Heart left ventricle (tissue), 16 donors: ENCODE data around the gene CRADD. TPM values are rescaled to one million over a fixed set of nuclear protein-coding genes. Genes with fewer than 3 reads are reported as not detected.

Experiments
- ATAC-seq, 4 donors: fragments of 200-7000 bp; cut with Tn5 transposase; one replicate each; pipeline ENCODE4 v1.9.1; 2020 to 2022; ENCODE audit warnings: moderate library complexity in 4 of 4, mild to moderate bottlenecking in 3 of 4, moderate number of reproducible peaks in 1 of 4
- DNase-seq, 5 donors: peaks; one replicate each; pipeline ENCODE4 v3.0.0-alpha.2; 2020
- H3K27ac ChIP-seq, 12 donors: fragments of 200-600 bp; sonication (generic) in 4 of 12; one replicate each; pipeline versions ENCODE4 v1.5.0 to v1.8.0; 2016 to 2022; ENCODE audit warnings: mild to moderate bottlenecking in 2 of 12
- H3K27me3 ChIP-seq, 9 donors: fragments of 200-600 bp; sonication (generic) in 2 of 9; one replicate each; pipeline versions ENCODE4 v1.5.1 to v1.8.0; 2016 to 2022; ENCODE audit warnings: mild to moderate bottlenecking in 3 of 9
- H3K36me3 ChIP-seq, 9 donors: fragments of 200-600 bp; sonication (generic) in 2 of 9; one replicate each; pipeline versions ENCODE4 v1.5.0 to v1.8.0; 2018 to 2022; ENCODE audit warnings: mild to moderate bottlenecking in 2 of 9
- H3K4me1 ChIP-seq, 12 donors: fragments of 200-600 bp; sonication (generic) in 4 of 12; one replicate each; pipeline versions ENCODE4 v1.5.0 to v1.8.0; 2016 to 2022; ENCODE audit warnings: mild to moderate bottlenecking in 3 of 12
- H3K4me3 ChIP-seq, 12 donors: fragments of 200-600 bp; sonication (generic) in 4 of 12; one replicate each; pipeline versions ENCODE4 v1.5.0 to v1.8.0; 2017 to 2022; ENCODE audit warnings: mild to moderate bottlenecking in 9 of 12, moderate library complexity in 4 of 12
- H3K9me3 ChIP-seq, 12 donors: fragments of 200-600 bp; sonication (generic) in 4 of 12; one replicate each; pipeline versions ENCODE4 v1.5.0 to v1.8.0; 2016 to 2022; ENCODE audit warnings: mild to moderate bottlenecking in 1 of 12
- POLR2A ChIP-seq, 2 donors: fragments of 450-650 bp; IDR thresholded peaks; one replicate each; pipeline ENCODE4 v1.6.1; 2017; ENCODE audit warnings: antibody characterized with exemption in 2 of 2, mild to moderate bottlenecking in 2 of 2, moderate library complexity in 2 of 2
- WGBS, 4 donors: extraction: QIAGEN DNeasy Blood & Tissue Kit in 2 of 4; methylation state at CpG; one replicate each; pipeline versions ENCODE4 v1.1.5 to v1.1.7; 2013 to 2018; 5-methylcytosine and 5-hydroxymethylcytosine counted together
- intact Hi-C, 10 donors: fragments of 100-400 bp; cut with DNase I; formaldehyde crosslinking; loops; one replicate each; pipeline versions ENCODE4 v1.11.1 to v1.14.2; 2022
- polyA plus RNA-seq, 2 donors: library from polyadenylated mRNA; stranded (reverse); fragments of 200-250 nt; gene quantifications; one replicate each; pipeline ENCODE4 v1.2.3, GENCODE V29; 2013
- total RNA-seq, 9 donors: library from RNA; depleted of rRNA in 2 of 9; stranded (reverse); fragments of >200 nt in 2 of 9; fragmentation: NEBNext Ultra II Directional in 3 of 9; extraction: Animal tissue kit (Norgen Biotek cat#: 25700) in 3 of 9; gene quantifications; one replicate each; pipeline versions ENCODE4 v1.1.0 to v1.2.4, GENCODE V29; 2016 to 2023
- TF ChIP-seq, protein P1 (sequence below), 12 donors: fragments of 200-600 bp; sonication (generic) in 4 of 12; IDR thresholded peaks; one replicate each; pipeline versions ENCODE4 v1.5.0 to v1.8.0; 2018 to 2022; ENCODE audit warnings: antibody characterized with exemption in 12 of 12, mild to moderate bottlenecking in 5 of 12
- donor health status: ischemic (EF 13 %, LVEDD 7.1; RV severe dilation, severe dysfunction).
- donor health status: healthy with polysubstance abuse.
- donor health status: DM: no; HTN: yes; CAD: no.
- donor health status: DM: no; HTN: no; CAD: no.
- donor health status: ischemic (EF 25% LVEDD 6.9; RV normal size, moderate dysfunction).
- donor health status: ischemic (EF 25% LVEDD 5.7; RV mildly dilated, moderate dysfunction).
- donor health status: healthy.
- donor health status: DM: yes; HTN: yes; CAD: no.
- donor health status: ischemic (EF 35%, LVEDD 5.7; RV mildly dilated, moderate dysfunction).
- donor health status: nonischemic (EF 11% LVEDD 7.7; RV severe dilation, severe dysfunction).
- donor health status: DM: yes; HTN: yes; CAD: no.
- donor health status: PGD.
- donor health status: ischemic (EF 29% LVEDD 5.4; RV normal size, mild dysfunction).
- donor health status: nonischemic (EF 23%, LVEDD 6.1; RV moderate dilation, normal function).

CRADD gene
- total and polyA plus RNA-seq, 11 donors, result 11.0 to 100 (median 44.5) TPM

DNA sequence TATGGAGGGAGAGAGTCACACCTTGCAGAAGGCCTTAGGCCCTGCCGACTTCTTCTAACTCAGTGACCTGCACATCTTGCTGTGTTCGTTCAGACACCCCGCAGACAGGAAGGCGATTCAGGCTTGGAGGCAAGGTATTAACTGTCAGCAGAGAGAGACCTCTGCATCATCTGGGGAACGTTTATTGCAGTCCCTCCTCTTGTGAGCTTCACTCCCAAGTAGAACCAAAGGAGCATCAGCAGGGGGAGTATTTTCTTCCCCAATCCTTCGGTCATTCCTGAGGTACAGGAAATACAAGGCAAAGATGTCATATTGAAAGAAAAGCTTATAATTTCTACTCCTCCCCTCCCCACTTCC is 217.9 kb downstream of the CRADD start:
- no peak for DNase-seq
- Histone ChIP-seq H3K36me3 (no peaks in the 10 kb centered on the region), H3K27me3 (no peaks in the 10 kb centered on the region), H3K4me1 (peaks cover 10 to 50% (median 36%) of the 10 kb centered on the region in 12 donors), H3K4me3 (peak overlapping the region in 8 of 12 donors; percentile 4 to 41 (median 22)), H3K9me3 (no peaks in the 10 kb centered on the region), H3K27ac (peak overlapping the region; percentile 79 to 90 (median 86))
- no peak for TF ChIP-seq POLR2A (IDR thresholded peaks at IDR 0.05)
- TF ChIP-seq, protein P1, sequence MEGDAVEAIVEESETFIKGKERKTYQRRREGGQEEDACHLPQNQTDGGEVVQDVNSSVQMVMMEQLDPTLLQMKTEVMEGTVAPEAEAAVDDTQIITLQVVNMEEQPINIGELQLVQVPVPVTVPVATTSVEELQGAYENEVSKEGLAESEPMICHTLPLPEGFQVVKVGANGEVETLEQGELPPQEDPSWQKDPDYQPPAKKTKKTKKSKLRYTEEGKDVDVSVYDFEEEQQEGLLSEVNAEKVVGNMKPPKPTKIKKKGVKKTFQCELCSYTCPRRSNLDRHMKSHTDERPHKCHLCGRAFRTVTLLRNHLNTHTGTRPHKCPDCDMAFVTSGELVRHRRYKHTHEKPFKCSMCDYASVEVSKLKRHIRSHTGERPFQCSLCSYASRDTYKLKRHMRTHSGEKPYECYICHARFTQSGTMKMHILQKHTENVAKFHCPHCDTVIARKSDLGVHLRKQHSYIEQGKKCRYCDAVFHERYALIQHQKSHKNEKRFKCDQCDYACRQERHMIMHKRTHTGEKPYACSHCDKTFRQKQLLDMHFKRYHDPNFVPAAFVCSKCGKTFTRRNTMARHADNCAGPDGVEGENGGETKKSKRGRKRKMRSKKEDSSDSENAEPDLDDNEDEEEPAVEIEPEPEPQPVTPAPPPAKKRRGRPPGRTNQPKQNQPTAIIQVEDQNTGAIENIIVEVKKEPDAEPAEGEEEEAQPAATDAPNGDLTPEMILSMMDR (IDR thresholded peaks at IDR 0.05), result peak in 5 of 12 donors; percentile 13 to 26 (median 15)
- WGBS, 4 donors, result 11 to 24% (median 16%) methylated on average over 6 of the region's 6 CpGs
- ATAC-seq, result no peak
- intact Hi-C loops, result loop anchor here in 9 of 10 donors (2.0 to 10.0 kb wide), 19 partner anchors 60 to 330 kb away; partner anchors contain the start of genes CRADD (in 3 of the 9) and SOCS2 (in 3 of the 9)

DNA sequence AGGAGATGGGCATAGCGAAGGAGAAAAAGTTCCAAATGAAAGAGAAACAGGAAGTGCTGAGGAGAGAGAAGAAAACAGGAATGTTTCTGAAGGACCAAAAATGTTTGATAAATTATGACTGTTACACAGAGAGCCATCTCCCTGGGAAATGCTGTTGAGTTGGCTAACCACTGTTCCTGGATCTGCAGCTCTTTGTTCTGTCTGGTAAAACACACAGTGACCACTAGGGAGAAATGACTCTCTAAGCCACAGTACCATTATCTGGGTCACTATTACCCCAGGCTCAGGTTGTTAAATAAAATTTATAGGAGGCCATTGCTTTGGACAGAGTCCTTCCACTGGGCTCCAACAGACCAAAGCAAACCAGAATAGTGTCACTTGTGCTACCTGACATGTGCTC is 219.3 kb downstream of the CRADD start:
- Histone ChIP-seq H3K27ac (peak overlapping the region in 1 of 12 donors; percentile 84), H3K4me1 (peaks cover 10 to 50% (median 36%) of the 10 kb centered on the region in 12 donors), H3K36me3 (no peaks in the 10 kb centered on the region), H3K27me3 (no peaks in the 10 kb centered on the region), H3K4me3 (no peak overlapping the region), H3K9me3 (no peaks in the 10 kb centered on the region)
- ATAC-seq, result no peak
- 81 to 98% (median 94%) methylated on average over 1 of the region's 1 CpG for WGBS, 4 donors
- intact Hi-C loops, result loop anchor here in 9 of 10 donors (5.0 to 10.0 kb wide), 16 partner anchors 62 to 332 kb away; partner anchors contain the start of genes CRADD (in 3 of the 9) and SOCS2 (in 3 of the 9)
- DNase-seq, result no peak
- TF ChIP-seq POLR2A (IDR thresholded peaks at IDR 0.05), result no peak
- TF ChIP-seq, protein P1 (IDR thresholded peaks at IDR 0.05), result peak in 4 of 12 donors; percentile 5 to 26 (median 22)

DNA sequence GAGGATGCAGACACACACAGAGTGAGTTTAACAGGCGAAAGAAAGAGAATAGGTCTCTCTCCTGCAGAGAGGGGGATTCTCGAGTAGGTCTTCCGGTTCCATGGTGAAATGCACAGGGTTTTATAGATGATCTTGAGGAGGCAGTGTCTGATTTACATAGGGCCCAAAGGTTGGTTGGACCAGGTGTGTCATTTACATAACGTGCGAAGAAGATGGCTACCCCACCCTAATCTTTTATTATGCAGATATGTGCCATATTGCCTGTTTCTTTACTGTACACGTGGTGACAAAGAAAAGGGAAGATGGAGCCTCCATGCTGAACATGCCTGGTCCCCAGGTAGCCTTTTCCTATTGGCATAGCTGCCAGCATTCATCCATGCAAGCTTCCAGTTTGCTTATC is 219.8 kb downstream of the CRADD start:
- DNase-seq (no peak), ATAC-seq (no peak)
- intact Hi-C loops, result loop anchor here in 9 of 10 donors (5.0 to 10.0 kb wide), 16 partner anchors 62 to 332 kb away; partner anchors contain the start of genes CRADD (in 3 of the 9) and SOCS2 (in 3 of the 9)
- peaks cover 10 to 50% (median 36%) of the 10 kb centered on the region in 12 donors for H3K4me1 ChIP-seq
- no peak for TF ChIP-seq POLR2A (IDR thresholded peaks at IDR 0.05)
- TF ChIP-seq, protein P1 (IDR thresholded peaks at IDR 0.05), result no peak
- no peaks in the 10 kb centered on the region for H3K27me3 ChIP-seq
- H3K4me3 ChIP-seq, result no peak overlapping the region
- H3K9me3 ChIP-seq, result peaks cover 0 to 4% (median 0%) of the 10 kb centered on the region in 12 donors
- no peak overlapping the region for H3K27ac ChIP-seq
- H3K36me3 ChIP-seq, result no peaks in the 10 kb centered on the region
- 93 to 94% (median 94%) methylated on average over 6 of the region's 6 CpGs for WGBS, 4 donors

DNA sequence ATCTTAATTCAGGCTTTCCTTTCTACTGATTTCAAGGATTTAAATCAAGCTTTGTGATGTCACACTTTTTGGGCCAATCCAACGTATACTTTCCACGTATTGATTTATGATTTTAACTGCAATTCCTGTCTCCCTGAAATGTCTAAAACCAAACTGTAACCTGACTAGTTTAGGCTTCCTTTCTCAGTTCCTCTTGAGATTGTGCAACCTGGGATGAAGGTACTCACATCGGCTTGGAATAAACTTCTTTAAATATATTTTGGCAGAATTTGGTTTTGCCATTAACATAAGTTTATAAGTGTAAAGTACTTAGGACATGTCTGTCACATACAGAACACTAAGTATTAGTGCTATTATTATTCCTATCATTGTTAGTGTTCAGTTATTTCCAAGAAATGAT is 224.6 kb downstream of the CRADD start:
- ATAC-seq, result no peak
- Histone ChIP-seq H3K27me3 (no peaks in the 10 kb centered on the region), H3K9me3 (peaks cover 0 to 12% (median 0%) of the 10 kb centered on the region in 12 donors), H3K36me3 (no peaks in the 10 kb centered on the region), H3K4me1 (peaks cover 0 to 5% (median 0%) of the 10 kb centered on the region in 12 donors), H3K27ac (no peak overlapping the region), H3K4me3 (no peak overlapping the region)
- intact Hi-C loops, result loop anchor here in 1 of 10 donors (10.0 kb wide), 1 partner anchor 193 kb away; no protein-coding TSS in a partner anchor
- WGBS, 4 donors, result 89 to 93% (median 89%) methylated on average over 3 of the region's 3 CpGs
- no peak for TF ChIP-seq POLR2A (IDR thresholded peaks at IDR 0.05)
- TF ChIP-seq, protein P1 (IDR thresholded peaks at IDR 0.05), result no peak
- DNase-seq, result no peak
